HUDEP-2 (cell line): ENCODE results near the gene CACNB3.

Experiments
- DNase-seq, 76 experiments: peaks; one replicate each; lab custom pipeline; 2025; ENCODE audit not compliant: unreplicated experiment in 76 of 76; lab: John Stamatoyannopoulos, UW

CACNB3 gene

GRCh38 chr12:48788524-48788853 lies 29.8 kb upstream of the CACNB3 start:
- DNase-seq = no peak

- DNase-seq = no peak
Observed at GRCh38 chr12:48788854-48789775, 29.2 kb upstream of the CACNB3 start, which contains the start of gene ADCY6. Gene ADCY6, minus strand, starts transcription at chr12:48789089. Its CDS starts 5,655 bp downstream, at chr12:48783434.

DNA sequence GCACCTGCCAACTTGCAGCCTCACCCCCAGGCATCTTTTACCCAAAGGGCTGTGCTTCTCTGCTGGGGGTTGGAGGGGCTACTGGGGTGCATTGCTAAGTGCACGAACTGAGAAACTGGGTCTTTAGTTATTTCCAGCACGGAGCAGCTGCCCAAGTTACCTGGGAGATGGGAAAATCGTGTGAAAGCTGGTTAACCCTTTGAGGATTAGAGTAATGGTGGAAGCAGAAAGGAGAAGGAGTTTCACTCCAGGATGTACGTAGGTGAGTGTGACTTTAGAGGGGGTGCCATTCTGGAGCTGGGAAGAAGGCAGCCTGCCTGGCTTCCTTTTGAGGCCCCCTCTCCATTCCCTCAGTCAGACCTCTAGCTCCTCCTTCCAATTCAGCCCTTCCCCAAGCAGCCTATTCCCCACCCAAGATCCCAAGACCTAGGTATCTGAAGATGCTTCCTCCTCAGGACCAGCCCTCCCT lies 28.4 kb upstream of the CACNB3 start:
- no peak for DNase-seq

- no peak for DNase-seq
Observed at GRCh38 chr12:48793696-48794095, 24.6 kb upstream of the CACNB3 start.

GRCh38 chr12:48794870-48795269 lies 23.4 kb upstream of the CACNB3 start:
- no peak for DNase-seq

GRCh38 chr12:48795550-48796455 lies 22.5 kb upstream of the CACNB3 start:
- peak in 45 of 76 experiments; percentile 3 to 60 (median 22) for DNase-seq

DNA sequence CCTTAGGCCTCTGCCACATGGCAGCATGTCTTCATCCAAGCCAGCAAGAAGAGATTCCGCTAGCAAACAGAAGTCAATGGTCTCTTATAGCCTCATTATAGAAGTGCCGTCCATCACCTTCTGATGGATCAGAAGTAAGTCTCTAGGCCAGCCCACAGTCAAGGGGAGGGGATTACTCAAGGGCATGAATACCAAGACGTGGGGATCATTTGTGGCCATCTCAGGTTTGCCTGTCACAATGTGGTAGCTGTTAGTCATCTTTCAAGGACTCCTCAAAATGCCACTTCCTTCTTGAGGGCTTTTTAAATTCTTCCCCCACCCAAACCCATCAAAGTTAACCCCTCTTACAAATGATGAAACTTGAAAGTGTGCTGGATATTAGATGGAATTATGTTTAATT lies 21.3 kb upstream of the CACNB3 start:
- no peak for DNase-seq

GRCh38 chr12:48800457-48800856 lies 17.8 kb upstream of the CACNB3 start:
- no peak for DNase-seq

DNA sequence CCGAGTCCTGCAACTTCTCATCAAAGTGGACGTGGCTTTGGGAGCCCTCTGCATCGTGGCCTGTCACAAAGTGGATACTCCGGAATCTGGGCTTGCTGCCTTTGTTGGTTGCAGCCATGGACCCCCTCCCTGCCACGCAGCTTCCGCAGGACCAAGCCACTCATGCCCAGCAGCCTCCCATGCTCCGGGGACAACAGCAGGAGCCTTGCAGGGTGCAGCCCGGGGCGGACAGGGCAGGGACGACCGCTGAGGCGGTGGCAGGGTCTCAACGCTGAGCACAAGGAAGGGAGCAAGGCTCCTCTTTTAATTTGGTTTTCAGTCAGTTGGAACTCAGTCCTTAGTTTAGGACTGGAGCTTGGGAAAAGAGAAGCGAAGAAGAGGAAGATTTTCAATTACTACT lies 17.3 kb upstream of the CACNB3 start:
- no peak for DNase-seq

DNA sequence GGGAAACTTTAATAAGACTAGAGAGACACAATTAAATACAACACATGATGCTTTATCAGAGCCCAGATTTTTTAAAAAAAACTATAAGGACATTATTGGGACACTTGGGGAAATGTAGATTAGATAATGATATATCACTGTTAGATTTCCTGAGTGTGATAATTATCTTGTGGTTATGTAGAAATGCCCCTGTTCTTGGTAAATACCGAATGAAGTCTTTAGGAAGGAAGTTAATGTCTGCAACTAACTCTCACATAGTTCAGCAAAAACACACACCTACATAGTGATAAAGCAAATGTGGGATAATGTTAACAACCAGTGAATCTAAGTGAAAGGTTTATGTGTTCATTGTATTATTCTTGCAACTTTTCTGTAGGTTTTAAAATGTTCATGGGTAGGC lies 14.6 kb upstream of the CACNB3 start:
- DNase-seq = no peak

DNA sequence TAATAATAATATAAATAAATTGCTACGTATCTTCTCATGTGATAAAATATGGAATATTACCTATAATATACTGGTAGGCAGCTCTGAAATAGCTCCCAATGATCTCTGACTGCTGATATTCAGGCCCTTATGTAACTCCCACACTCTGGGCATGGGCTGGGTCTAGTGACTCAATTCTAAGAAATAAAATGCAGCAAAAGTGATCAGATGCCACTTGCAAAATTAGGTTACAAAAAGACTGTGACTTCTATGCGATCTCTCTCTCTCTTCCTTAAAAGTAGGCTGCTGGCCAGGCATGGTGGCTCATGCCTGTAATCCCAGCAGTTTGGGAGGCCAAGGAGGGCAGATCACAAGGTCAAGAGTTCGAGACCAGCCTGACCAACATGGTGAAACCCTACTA lies 10.3 kb upstream of the CACNB3 start:
- DNase-seq = no peak

DNA sequence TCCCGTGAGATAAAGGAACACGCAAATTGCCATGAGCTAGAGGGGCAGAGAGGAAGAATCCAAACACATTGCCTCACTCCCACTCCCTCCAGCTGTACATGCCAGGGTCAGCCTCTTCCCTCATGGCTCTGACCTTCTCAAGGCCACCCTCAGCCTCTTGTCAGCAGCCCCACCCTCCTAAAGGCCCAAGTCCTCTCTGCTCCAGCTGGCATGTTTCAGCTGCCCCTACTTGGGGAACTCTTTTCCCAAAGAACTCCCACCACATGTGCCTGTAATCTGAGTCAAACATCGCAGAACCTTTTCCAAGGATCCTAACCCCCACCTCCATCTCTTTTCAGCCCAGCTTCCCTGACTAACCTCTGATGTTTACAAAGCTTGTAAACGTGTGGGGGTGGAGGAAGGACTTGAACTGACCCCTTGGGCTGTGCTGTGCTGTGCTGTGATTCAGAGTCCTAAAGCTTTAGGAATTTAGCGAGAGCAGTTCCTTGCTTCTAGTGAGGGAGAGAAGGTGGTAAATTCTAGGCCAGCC lies 7.3 kb upstream of the CACNB3 start:
- no peak for DNase-seq

GRCh38 chr12:48811437-48812090 lies 6.7 kb upstream of the CACNB3 start:
- DNase-seq = no peak

GRCh38 chr12:48812389-48812788 lies 5.9 kb upstream of the CACNB3 start:
- DNase-seq = no peak

DNA sequence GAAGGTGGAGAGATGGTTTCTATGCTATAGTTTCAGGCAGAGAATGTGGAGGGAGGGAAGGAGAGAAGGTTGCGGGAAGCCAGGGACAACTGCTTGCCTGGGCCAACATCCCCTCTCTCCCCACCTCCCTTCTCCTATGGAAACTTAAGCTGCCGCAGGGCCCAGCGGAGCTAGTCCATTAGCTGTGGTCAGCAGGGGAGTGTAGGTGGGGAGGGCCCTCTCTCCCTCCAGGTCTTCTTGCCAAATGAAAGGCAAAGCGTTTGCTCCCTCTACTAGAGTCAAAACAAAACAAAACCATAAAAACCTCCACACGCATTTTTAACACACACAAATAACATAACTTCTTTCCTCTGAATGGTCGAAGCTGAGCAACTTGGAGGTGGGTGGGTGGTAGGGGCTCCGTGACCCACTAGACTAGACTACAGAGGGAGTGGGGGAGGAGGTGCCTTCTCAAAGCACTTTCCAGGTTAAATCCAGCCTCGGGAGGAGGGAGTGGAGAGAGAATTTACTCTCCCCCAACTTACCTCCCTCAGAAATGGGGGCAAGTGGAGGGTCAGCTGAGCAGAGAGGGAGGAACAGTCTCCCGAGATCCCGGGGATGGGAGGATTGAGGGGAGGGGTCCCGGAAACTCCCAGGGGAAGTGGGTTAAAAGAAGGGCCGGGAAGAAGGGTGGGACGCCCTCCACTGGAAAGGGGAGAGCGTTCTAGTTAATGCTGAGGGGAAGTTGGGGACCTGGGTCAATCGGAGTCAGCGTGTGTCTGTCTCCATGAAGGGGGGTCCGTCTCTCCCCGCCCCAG lies 4.6 kb upstream of the CACNB3 start:
- no peak for DNase-seq

- peak in 68 of 76 experiments; percentile 6 to 88 (median 67) for DNase-seq
Observed at GRCh38 chr12:48814262-48815125, 3.8 kb upstream of the CACNB3 start.

- peak in 59 of 76 experiments; percentile 13 to 73 (median 54) for DNase-seq
Observed at GRCh38 chr12:48815126-48816110, 2.9 kb upstream of the CACNB3 start.
